Liver (tissue), 9 donors: ENCODE measurements around the gene NUP153. TPM values are rescaled to one million over a fixed set of nuclear protein-coding genes. Genes with fewer than 3 reads are reported as not detected.
"Not testable (repeated sequence)": the region's sequence is repeated elsewhere in the genome, so short reads cannot be mapped to it uniquely, and the experiment has no call there.

Experiments used
- DNase-seq: peaks from one replicate; pipeline ENCODE4 v3.0.0-alpha.2; 2017; ENCODE audit warnings: low spot score
- H3K27ac ChIP-seq, 2 donors: one replicate each; pipeline ENCODE4 v1.7.0; 2013; ENCODE audit warnings: inconsistent platforms in 2 of 2, low read length in 2 of 2, control low read depth in 1 of 2, low read depth in 1 of 2, mild to moderate bottlenecking in 1 of 2
- H3K27me3 ChIP-seq, 4 donors: one replicate each; pipeline versions ENCODE4 v1.6.1 to v1.7.0; 2013; ENCODE audit warnings: low read length in 3 of 4, inconsistent platforms in 1 of 4, mild to moderate bottlenecking in 1 of 4, moderate library complexity in 1 of 4; ENCODE audit not compliant: control insufficient read depth in 4 of 4, insufficient read depth in 4 of 4
- H3K36me3 ChIP-seq, 4 donors: one replicate each; pipeline versions ENCODE4 v1.6.1 to v1.7.0; 2013; ENCODE audit warnings: low read length in 3 of 4, mild to moderate bottlenecking in 3 of 4, low read depth in 1 of 4, moderate library complexity in 1 of 4; ENCODE audit not compliant: control insufficient read depth in 4 of 4, insufficient read depth in 3 of 4
- H3K4me1 ChIP-seq, 4 donors: one replicate each; pipeline versions ENCODE4 v1.6.1 to v1.7.0; 2013; ENCODE audit warnings: low read length in 3 of 4, mild to moderate bottlenecking in 3 of 4, moderate library complexity in 1 of 4; ENCODE audit not compliant: control insufficient read depth in 4 of 4, insufficient read depth in 4 of 4
- H3K4me3 ChIP-seq, 3 donors: one replicate each; pipeline versions ENCODE4 v1.6.1 to v1.7.0; 2013; ENCODE audit warnings: low read length in 3 of 3, control low read depth in 1 of 3, low read depth in 1 of 3, mild to moderate bottlenecking in 1 of 3
- H3K9ac ChIP-seq, 2 donors: one replicate each; pipeline ENCODE4 v1.7.0; 2013; ENCODE audit warnings: low read length in 2 of 2, mild to moderate bottlenecking in 2 of 2, moderate library complexity in 2 of 2, control low read depth in 1 of 2, low read depth in 1 of 2
- H3K9me3 ChIP-seq, 4 donors: one replicate each; pipeline versions ENCODE4 v1.6.1 to v1.7.0; 2013; ENCODE audit warnings: low read length in 3 of 4; ENCODE audit not compliant: control insufficient read depth in 4 of 4
- EGR1 ChIP-seq, 2 donors: IDR thresholded peaks; 2 replicates each; pipeline ENCODE4 v1.6.1; 2016 to 2018; ENCODE audit warnings: antibody characterized with exemption in 2 of 2, low read depth in 2 of 2
- FOXA1 ChIP-seq: IDR thresholded peaks from 2 replicates; pipeline ENCODE4 v1.6.1; 2016; ENCODE audit warnings: antibody characterized with exemption
- FOXA2 ChIP-seq: IDR thresholded peaks from 2 replicates; pipeline ENCODE4 v1.6.1; 2016; ENCODE audit warnings: antibody characterized with exemption
- HNF4A ChIP-seq, 2 donors: conservative IDR thresholded peaks; 2 replicates each; pipeline ENCODE4 v1.6.1; 2016; ENCODE audit warnings: antibody characterized with exemption in 2 of 2, mild to moderate bottlenecking in 2 of 2
- HNF4G ChIP-seq: IDR thresholded peaks from 2 replicates; pipeline ENCODE4 v1.6.1; 2016; ENCODE audit warnings: antibody characterized with exemption
- NR2F2 ChIP-seq: IDR thresholded peaks from 2 replicates; pipeline ENCODE4 v1.6.1; 2016; ENCODE audit warnings: antibody characterized with exemption
- RAD21 ChIP-seq, 2 donors: IDR thresholded peaks; 2 replicates each; pipeline ENCODE4 v1.6.1; 2016; ENCODE audit warnings: antibody characterized with exemption in 2 of 2, mild to moderate bottlenecking in 2 of 2
- RXRA ChIP-seq, 2 donors: IDR thresholded peaks; 2 replicates each; pipeline ENCODE4 v1.6.1; 2017 to 2018; ENCODE audit warnings: antibody characterized with exemption in 2 of 2, mild to moderate bottlenecking in 1 of 2
- SP1 ChIP-seq: IDR thresholded peaks from 2 replicates; pipeline ENCODE4 v1.6.1; 2018; ENCODE audit warnings: antibody characterized with exemption, mild to moderate bottlenecking
- TAF1 ChIP-seq: conservative IDR thresholded peaks from 2 replicates; pipeline ENCODE4 v1.6.1; 2016; ENCODE audit warnings: antibody characterized with exemption, mild to moderate bottlenecking
- YY1 ChIP-seq: IDR thresholded peaks from 2 replicates; pipeline ENCODE4 v1.6.1; 2016; ENCODE audit warnings: antibody characterized with exemption, mild to moderate bottlenecking
- whole genome bisulfite sequencing: extraction: QIAGEN DNeasy Blood & Tissue Kit; methylation state at CpG from one replicate; pipeline ENCODE4 v1.1.7; 2013; 5-methylcytosine and 5-hydroxymethylcytosine counted together
- polyA plus RNA-seq, 2 donors: library from polyadenylated mRNA; stranded (reverse) in 1 of 2; unstranded in 1 of 2; fragments of 200-250 nt in 1 of 2; fragments of >200 nt in 1 of 2; fragmentation: Nextera tagmentation in 1 of 2; extraction: Ambion mirVana in 1 of 2; gene quantifications; one replicate each; pipeline versions ENCODE4 v1.2.1 to v1.2.3, GENCODE V29; 2013 to 2015
- total RNA-seq, 2 donors: library from RNA; depleted of rRNA; stranded (reverse); fragments of >200 nt; gene quantifications; one replicate each; pipeline ENCODE4 v1.2.3, GENCODE V29; 2014
- TF ChIP-seq, protein P1 (sequence below): IDR thresholded peaks from 2 replicates; pipeline ENCODE4 v1.6.1; 2016; ENCODE audit warnings: antibody characterized with exemption
- TF ChIP-seq, protein P2 (sequence below): IDR thresholded peaks from 2 replicates; pipeline ENCODE4 v1.6.1; 2016; ENCODE audit warnings: antibody characterized with exemption
- TF ChIP-seq, protein P3 (sequence below): IDR thresholded peaks from 2 replicates; pipeline ENCODE4 v1.6.1; 2016; ENCODE audit warnings: antibody characterized with exemption
- TF ChIP-seq, protein P4 (sequence below): fragments of 150-350 bp; IDR thresholded peaks from 2 replicates; pipeline ENCODE4 v1.5.1; 2017; ENCODE audit warnings: improper control_type of control experiment, low read depth, low read length; ENCODE audit not compliant: missing input control
- TF ChIP-seq, protein P5 (sequence below): IDR thresholded peaks from 2 replicates; pipeline ENCODE4 v1.6.1; 2016; ENCODE audit warnings: antibody characterized with exemption, mild to moderate bottlenecking
- donor health status: healthy.
- donor health status: healthy.
- donor health status: healthy.
- donor health status: healthy.
- donor health status: healthy.

The NUP153 gene
- total and polyA plus RNA-seq, 4 donors, result 5.1 to 42.4 (median 14.4) TPM

DNA sequence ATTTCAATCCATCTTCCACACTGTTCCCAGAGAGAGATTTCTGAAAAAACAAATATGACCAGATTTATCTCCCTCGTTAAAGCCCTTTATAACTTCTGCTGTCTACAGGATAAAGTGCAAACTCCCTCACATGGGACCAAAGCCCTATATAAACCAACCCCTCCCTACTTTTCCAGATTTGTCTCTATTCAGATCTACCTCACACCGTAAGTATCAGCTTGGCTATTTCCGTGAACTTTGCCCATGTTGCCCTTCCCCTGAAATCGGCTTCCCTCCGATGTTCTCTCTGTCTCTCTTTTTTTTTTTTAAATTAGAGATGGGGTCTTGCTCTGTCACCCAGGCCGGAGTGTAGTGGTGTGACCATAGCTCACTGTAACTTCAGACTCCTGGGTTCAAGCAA lies 118.7 kb downstream of the NUP153 start:
- TF ChIP-seq HNF4G (no peak), HNF4A (conservative IDR thresholded peaks at IDR 0.05) (no peak), SP1 (no peak), YY1 (no peak), FOXA2 (no peak), FOXA1 (no peak), NR2F2 (no peak), RAD21 (IDR thresholded peaks at IDR 0.05) (no peak), EGR1 (IDR thresholded peaks at IDR 0.05; ENCODE audit: low read depth in 2 of 2) (no peak), TAF1 (no peak), RXRA (IDR thresholded peaks at IDR 0.05) (no peak)
- TF ChIP-seq, protein P1, sequence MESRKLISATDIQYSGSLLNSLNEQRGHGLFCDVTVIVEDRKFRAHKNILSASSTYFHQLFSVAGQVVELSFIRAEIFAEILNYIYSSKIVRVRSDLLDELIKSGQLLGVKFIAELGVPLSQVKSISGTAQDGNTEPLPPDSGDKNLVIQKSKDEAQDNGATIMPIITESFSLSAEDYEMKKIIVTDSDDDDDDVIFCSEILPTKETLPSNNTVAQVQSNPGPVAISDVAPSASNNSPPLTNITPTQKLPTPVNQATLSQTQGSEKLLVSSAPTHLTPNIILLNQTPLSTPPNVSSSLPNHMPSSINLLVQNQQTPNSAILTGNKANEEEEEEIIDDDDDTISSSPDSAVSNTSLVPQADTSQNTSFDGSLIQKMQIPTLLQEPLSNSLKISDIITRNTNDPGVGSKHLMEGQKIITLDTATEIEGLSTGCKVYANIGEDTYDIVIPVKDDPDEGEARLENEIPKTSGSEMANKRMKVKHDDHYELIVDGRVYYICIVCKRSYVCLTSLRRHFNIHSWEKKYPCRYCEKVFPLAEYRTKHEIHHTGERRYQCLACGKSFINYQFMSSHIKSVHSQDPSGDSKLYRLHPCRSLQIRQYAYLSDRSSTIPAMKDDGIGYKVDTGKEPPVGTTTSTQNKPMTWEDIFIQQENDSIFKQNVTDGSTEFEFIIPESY, result no peak
- TF ChIP-seq, protein P2, sequence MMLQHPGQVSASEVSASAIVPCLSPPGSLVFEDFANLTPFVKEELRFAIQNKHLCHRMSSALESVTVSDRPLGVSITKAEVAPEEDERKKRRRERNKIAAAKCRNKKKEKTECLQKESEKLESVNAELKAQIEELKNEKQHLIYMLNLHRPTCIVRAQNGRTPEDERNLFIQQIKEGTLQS, result no peak
- TF ChIP-seq, protein P3, sequence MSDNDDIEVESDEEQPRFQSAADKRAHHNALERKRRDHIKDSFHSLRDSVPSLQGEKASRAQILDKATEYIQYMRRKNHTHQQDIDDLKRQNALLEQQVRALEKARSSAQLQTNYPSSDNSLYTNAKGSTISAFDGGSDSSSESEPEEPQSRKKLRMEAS, result no peak
- TF ChIP-seq, protein P4, sequence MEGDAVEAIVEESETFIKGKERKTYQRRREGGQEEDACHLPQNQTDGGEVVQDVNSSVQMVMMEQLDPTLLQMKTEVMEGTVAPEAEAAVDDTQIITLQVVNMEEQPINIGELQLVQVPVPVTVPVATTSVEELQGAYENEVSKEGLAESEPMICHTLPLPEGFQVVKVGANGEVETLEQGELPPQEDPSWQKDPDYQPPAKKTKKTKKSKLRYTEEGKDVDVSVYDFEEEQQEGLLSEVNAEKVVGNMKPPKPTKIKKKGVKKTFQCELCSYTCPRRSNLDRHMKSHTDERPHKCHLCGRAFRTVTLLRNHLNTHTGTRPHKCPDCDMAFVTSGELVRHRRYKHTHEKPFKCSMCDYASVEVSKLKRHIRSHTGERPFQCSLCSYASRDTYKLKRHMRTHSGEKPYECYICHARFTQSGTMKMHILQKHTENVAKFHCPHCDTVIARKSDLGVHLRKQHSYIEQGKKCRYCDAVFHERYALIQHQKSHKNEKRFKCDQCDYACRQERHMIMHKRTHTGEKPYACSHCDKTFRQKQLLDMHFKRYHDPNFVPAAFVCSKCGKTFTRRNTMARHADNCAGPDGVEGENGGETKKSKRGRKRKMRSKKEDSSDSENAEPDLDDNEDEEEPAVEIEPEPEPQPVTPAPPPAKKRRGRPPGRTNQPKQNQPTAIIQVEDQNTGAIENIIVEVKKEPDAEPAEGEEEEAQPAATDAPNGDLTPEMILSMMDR, result no peak
- TF ChIP-seq, protein P5, sequence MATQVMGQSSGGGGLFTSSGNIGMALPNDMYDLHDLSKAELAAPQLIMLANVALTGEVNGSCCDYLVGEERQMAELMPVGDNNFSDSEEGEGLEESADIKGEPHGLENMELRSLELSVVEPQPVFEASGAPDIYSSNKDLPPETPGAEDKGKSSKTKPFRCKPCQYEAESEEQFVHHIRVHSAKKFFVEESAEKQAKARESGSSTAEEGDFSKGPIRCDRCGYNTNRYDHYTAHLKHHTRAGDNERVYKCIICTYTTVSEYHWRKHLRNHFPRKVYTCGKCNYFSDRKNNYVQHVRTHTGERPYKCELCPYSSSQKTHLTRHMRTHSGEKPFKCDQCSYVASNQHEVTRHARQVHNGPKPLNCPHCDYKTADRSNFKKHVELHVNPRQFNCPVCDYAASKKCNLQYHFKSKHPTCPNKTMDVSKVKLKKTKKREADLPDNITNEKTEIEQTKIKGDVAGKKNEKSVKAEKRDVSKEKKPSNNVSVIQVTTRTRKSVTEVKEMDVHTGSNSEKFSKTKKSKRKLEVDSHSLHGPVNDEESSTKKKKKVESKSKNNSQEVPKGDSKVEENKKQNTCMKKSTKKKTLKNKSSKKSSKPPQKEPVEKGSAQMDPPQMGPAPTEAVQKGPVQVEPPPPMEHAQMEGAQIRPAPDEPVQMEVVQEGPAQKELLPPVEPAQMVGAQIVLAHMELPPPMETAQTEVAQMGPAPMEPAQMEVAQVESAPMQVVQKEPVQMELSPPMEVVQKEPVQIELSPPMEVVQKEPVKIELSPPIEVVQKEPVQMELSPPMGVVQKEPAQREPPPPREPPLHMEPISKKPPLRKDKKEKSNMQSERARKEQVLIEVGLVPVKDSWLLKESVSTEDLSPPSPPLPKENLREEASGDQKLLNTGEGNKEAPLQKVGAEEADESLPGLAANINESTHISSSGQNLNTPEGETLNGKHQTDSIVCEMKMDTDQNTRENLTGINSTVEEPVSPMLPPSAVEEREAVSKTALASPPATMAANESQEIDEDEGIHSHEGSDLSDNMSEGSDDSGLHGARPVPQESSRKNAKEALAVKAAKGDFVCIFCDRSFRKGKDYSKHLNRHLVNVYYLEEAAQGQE, result no peak
- Histone ChIP-seq H3K27me3 (no peaks in the 10 kb centered on the region), H3K9ac (no peak overlapping the region), H3K4me3 (no peak overlapping the region), H3K27ac (no peak overlapping the region), H3K9me3 (no peaks in the 10 kb centered on the region), H3K4me1 (peaks cover 0 to 10% (median 6%) of the 10 kb centered on the region in 4 donors), H3K36me3 (no peaks in the 10 kb centered on the region)
- DNase-seq, result no peak
- WGBS, result 70% methylated on average over 6 of the region's 6 CpGs

DNA sequence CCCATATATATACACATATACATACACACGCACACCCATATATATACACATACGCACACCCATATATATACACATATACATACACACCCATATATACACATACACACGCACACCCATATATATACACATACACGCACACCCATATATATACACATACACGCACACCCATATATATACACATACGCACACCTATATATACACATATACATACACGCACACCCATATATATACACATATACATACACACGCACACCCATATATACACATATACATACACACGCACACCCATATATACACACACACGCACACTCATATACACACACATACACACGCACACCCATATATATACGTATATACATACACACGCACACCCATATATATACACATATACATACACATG lies 120.1 kb downstream of the NUP153 start:
- not testable (repeated sequence) for H3K27me3 ChIP-seq, H3K4me3 ChIP-seq, H3K27ac ChIP-seq, H3K9me3 ChIP-seq, H3K36me3 ChIP-seq, DNase-seq, H3K9ac ChIP-seq
- H3K4me1 ChIP-seq, result peaks cover 0 to 10% (median 6%) of the 10 kb centered on the region in 4 donors
- 95% methylated on average over 13 of the region's 13 CpGs for WGBS
